Measurements from ENCODE around the gene TECTB. TPM values are rescaled to one million over a fixed set of nuclear protein-coding genes. Genes with fewer than 3 reads are reported as not detected.
A peak's percentile ranks its signal among the peaks of the same experiment; 100 is the strongest.

TECTB gene
- total RNA-seq, 2 donors from 2014 or later: not detected

- no peak overlapping the region for H3K27ac Mint-ChIP-seq
- no peaks in the 10 kb centered on the region for H3K9me3 Mint-ChIP-seq
- DNase-seq (ENCODE audit: low spot score in 2 of 2) (no peak), ATAC-seq (no peak)
- H3K36me3 Mint-ChIP-seq: no peaks in the 10 kb centered on the region
Measured at GRCh38 chr10:112295853-112296830, 12.9 kb downstream of the TECTB start.

DNA sequence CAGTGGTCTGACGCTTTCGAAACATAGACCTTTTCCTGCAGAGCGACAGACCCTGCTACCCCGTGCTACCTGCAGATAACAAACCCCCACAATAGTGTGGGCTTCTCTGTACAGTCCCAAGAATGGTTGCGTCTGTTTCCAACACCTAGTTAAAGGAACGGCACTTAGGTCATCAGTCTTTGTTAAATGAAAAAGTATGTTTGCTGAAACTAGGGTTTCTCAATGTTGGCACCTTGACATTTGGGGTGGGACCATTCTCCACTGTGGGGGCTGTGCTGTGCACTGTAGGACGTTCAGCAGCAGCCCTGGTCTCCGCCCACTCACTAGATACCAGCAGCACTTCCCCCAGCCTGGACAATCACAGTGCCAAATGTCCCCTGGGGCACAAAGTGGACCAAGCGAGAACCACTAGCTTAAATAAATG is 13.7 kb downstream of the TECTB start:
- Mint-ChIP-seq H3K36me3 (no peaks in the 10 kb centered on the region), H3K9me3 (no peaks in the 10 kb centered on the region), H3K27ac (no peak overlapping the region)
- no peak for ATAC-seq
- no peak for DNase-seq (ENCODE audit: low spot score in 2 of 2)

DNA sequence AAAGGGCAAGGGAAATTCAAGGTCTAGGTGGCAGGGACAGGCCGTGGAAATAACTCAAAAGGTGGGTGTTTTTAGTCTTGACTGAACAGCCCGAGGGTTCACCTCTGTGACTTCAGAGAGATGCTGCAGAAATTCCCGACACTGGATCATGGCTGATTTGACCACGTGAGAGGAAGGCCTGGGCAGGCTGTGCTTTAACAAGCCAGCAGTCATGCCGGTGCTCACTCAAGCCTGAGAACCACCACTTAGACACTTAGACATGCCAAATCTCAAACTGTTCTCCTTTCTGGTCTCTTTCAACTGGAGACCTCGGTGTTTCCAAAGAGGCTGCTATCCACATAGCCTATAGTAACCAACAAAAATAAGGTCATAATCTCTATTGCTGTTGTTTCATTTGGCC is 15.4 kb downstream of the TECTB start:
- no peak for DNase-seq (ENCODE audit: low spot score in 2 of 2)
- Mint-ChIP-seq H3K36me3 (no peaks in the 10 kb centered on the region), H3K9me3 (no peaks in the 10 kb centered on the region), H3K27ac (no peak overlapping the region)
- ATAC-seq: no peak

DNA sequence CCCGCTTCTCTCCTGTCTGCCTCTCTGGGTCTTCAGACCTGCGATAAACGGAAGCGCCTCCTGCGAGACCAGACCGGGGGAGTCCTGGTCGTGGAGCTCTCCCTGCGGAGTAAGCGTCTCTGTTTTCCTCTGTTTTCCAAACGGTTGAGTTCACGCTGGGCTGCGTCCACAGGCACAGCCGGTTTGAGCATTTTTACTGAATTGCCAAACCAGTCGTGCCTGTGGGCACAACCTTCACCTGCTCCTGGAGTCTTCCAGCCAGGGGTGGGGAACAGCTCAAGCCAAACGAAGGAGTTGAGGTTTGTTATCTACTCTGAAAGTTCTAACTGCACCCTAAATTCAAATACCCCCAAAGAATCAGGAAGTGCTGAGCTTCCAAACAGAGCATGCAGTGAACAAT is 16.3 kb downstream of the TECTB start:
- Mint-ChIP-seq H3K9me3 (no peaks in the 10 kb centered on the region), H3K36me3 (no peaks in the 10 kb centered on the region), H3K27ac (peak overlapping the region in 1 of 2 donors; percentile 26)
- DNase-seq (ENCODE audit: low spot score in 2 of 2) (no peak), ATAC-seq (no peak)

DNA sequence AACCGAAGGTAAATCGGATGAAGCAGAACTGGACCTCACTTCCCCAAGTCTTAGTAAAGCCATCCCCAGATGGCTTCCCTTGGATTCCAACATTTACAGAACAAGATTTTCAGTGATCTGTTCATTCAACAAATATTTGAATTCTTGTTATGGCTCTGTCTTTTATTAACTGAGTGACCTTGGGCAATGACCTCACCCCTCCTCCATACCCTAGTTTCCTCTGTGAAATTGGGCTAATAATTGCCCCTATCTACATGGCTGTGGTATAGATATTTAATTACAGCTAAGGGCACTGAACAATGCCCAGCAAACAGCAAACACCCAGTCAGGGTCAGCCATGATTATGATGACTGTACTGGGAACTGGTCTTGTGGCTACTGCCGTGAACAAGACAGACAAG is 19.1 kb downstream of the TECTB start:
- H3K27ac Mint-ChIP-seq: no peak overlapping the region
- no peaks in the 10 kb centered on the region for H3K36me3 Mint-ChIP-seq
- no peak for DNase-seq (ENCODE audit: low spot score in 2 of 2)
- H3K9me3 Mint-ChIP-seq: no peaks in the 10 kb centered on the region
- no peak for ATAC-seq

DNA sequence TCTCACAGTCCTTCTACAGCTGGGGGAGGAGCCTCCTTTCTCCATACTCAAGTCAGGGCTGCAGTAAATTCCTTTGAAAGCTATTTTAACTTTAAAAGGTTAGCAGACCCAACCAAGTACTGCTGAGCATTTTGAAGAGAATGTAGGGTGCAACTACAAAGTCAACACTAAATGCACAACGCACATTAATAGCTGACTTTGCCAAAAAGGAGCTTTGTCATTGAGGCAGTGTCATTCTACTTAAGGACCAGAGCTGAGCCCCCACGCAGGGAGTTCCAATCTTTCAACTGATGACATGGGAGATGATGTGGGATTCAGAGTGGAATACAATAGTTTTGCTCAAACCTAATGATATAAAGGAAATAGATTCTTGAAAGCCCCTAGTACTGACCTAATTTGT is 20.3 kb downstream of the TECTB start:
- Mint-ChIP-seq H3K9me3 (no peaks in the 10 kb centered on the region), H3K36me3 (no peaks in the 10 kb centered on the region)
- ATAC-seq: no peak

GRCh38 chr10:112304267-112304859 is 21.2 kb downstream of the TECTB start:
- H3K9me3 Mint-ChIP-seq: no peaks in the 10 kb centered on the region
- H3K27ac Mint-ChIP-seq: no peak overlapping the region
- no peak for DNase-seq (ENCODE audit: low spot score in 2 of 2)
- ATAC-seq: no peak
- no peaks in the 10 kb centered on the region for H3K36me3 Mint-ChIP-seq

More for the DNA sequence above, 20.3 kb downstream of the TECTB start:
- H3K27ac Mint-ChIP-seq: no peak overlapping the region
- no peak for DNase-seq (ENCODE audit: low spot score in 2 of 2)

- peak in 1 of 2 donors; percentile 47 for DNase-seq (ENCODE audit: low spot score in 2 of 2)
- H3K9me3 Mint-ChIP-seq: no peaks in the 10 kb centered on the region
- H3K27ac Mint-ChIP-seq: no peak overlapping the region
- H3K36me3 Mint-ChIP-seq: no peaks in the 10 kb centered on the region
- ATAC-seq: peak; percentile 31 to 71
Measured at GRCh38 chr10:112307358-112308124, 24.3 kb downstream of the TECTB start.

DNA sequence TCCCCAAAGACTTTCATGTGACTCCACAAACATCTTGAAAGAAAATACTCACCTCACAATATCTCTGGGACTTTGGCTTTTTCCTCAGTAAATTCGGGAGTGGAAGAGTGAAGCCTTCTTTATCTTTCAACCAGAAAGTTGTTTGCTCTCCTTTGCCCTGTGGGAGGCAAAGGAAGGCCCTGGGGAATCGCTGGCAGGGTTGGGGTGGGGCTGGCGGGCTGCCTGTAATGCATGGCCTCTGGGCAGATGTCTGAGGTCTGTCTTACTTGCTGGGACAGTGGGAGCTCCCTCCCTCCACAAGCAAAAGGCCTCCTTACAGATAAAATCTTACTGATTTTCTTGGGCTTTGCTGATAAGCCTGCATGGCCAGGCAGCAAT is 24.9 kb downstream of the TECTB start:
- Mint-ChIP-seq H3K9me3 (no peaks in the 10 kb centered on the region), H3K36me3 (no peaks in the 10 kb centered on the region), H3K27ac (no peak overlapping the region)
- ATAC-seq (no peak), DNase-seq (ENCODE audit: low spot score in 2 of 2) (no peak)

- DNase-seq (ENCODE audit: low spot score in 2 of 2) (no peak), ATAC-seq (peak in 1 of 2 donors; percentile 61)
- H3K36me3 Mint-ChIP-seq: no peaks in the 10 kb centered on the region
- H3K9me3 Mint-ChIP-seq: no peaks in the 10 kb centered on the region
- no peak overlapping the region for H3K27ac Mint-ChIP-seq
Measured at GRCh38 chr10:112311481-112311880, 28.3 kb downstream of the TECTB start.

DNA sequence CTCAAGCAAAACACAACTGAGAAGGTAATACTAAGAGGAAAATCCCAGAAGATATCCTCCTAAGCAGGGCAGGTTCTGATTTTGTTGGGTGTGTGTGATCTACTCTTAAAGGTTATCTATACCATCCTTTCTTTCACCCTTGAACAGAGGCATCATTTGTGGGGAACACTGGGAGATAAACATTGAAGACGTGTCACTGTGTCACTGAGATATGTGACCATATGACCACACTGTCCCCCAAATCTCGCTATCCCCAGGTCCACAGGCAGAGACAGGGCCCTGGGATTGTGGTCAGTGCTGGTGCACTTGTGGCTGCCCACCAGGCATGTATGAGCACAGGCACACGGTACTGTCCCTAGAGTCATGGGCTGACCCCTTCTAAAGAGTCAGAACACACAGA is 30.0 kb downstream of the TECTB start:
- no peaks in the 10 kb centered on the region for H3K9me3 Mint-ChIP-seq
- no peaks in the 10 kb centered on the region for H3K36me3 Mint-ChIP-seq
- H3K27ac Mint-ChIP-seq: no peak overlapping the region
- ATAC-seq: no peak
- DNase-seq (ENCODE audit: low spot score in 2 of 2): no peak

- H3K27ac Mint-ChIP-seq: no peak overlapping the region
- DNase-seq (ENCODE audit: low spot score in 2 of 2): no peak
- H3K36me3 Mint-ChIP-seq: no peaks in the 10 kb centered on the region
- no peak for ATAC-seq
- H3K9me3 Mint-ChIP-seq: no peaks in the 10 kb centered on the region
Measured at GRCh38 chr10:112313911-112314310, 30.7 kb downstream of the TECTB start.

DNA sequence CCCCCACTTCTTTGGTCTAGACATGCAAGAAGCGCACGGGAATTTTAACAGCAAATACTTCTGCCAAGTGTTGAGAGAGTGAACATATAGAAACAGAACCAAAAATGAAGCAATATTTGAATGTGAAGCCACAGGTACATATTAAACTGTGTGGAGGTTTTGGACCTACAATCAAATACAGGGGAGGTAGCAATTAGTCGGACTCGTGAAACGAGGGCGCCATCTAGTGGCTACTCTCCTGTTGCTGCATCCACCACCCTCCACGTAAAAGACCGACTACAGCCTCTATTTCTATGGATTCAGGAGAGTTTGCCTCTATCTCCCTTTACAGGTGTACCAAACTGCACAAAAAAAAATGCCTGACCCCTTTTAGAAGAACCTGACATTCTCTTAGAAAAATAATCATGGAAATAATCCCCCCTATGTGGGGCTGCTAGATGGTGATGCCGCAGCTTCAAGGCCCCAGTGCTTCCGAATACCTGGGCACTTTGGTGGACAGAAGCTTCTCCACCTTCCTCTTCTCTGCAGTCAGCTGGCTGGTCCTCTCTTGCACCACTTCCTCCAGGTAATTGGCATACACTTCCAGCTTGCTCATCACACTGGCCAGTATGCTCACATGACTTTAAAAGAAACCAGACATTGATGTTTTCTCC is 31.7 kb downstream of the TECTB start:
- ATAC-seq: peak; percentile 79 to 85
- no peaks in the 10 kb centered on the region for H3K36me3 Mint-ChIP-seq
- H3K27ac Mint-ChIP-seq: no peak overlapping the region

GRCh38 chr10:112327678-112328077 is 44.5 kb downstream of the TECTB start:
- ATAC-seq (no peak), DNase-seq (ENCODE audit: low spot score in 2 of 2) (no peak)
- no peaks in the 10 kb centered on the region for H3K9me3 Mint-ChIP-seq
- H3K27ac Mint-ChIP-seq: no peak overlapping the region
- H3K36me3 Mint-ChIP-seq: no peaks in the 10 kb centered on the region

More for the DNA sequence above, 31.7 kb downstream of the TECTB start:
- H3K9me3 Mint-ChIP-seq: no peaks in the 10 kb centered on the region
- DNase-seq (ENCODE audit: low spot score in 2 of 2): peak; percentile 62 to 82

DNA sequence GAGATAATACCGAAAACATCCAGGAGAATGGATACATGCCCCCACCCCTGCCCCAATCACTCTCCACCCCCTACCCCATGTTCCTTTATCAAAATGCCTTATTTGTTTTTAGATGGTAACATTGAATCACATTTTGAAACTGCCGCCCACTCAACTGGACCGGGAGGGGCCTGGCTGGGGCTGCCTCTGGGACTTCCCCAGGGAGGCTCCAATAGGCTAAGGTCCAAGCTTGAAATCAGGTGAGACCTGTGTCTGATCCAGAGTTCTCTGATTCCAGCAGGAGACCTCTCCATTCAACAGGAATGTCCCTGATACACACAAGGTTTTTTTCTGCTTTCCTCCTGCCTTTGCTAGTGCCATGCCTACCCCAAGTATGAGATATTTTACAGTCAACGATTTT is 47.0 kb downstream of the TECTB start:
- no peaks in the 10 kb centered on the region for H3K36me3 Mint-ChIP-seq
- H3K27ac Mint-ChIP-seq: peak overlapping the region in 1 of 2 donors; percentile 22
- DNase-seq (ENCODE audit: low spot score in 2 of 2) (no peak), ATAC-seq (no peak)
- no peaks in the 10 kb centered on the region for H3K9me3 Mint-ChIP-seq

DNA sequence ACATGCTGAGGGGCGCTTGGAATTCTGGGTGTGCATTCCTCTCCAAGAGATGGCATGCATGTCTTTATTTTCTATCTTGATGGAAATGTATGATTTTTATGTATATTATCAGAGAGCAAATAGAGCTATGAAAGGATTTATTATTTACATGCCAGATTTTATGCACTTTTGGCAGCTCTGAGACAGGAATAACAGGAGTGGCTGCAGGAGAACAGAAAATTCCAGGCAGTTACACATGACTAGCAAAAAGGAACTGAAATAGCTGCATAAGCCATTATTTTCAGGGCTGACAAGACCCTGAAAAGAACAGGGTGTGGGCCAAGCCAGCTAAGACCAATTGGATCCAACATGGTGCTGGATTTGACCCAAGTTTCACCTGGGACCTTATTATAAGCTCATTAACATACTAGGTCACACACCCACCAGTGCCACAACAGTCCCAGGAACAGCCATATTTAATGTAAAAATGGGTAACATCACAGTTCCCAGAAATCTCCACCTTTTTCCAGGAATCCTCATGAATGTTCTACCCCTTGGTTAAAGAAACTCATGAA is 47.5 kb downstream of the TECTB start:
- Mint-ChIP-seq H3K27ac (peak overlapping the region in 1 of 2 donors; percentile 22), H3K36me3 (no peaks in the 10 kb centered on the region), H3K9me3 (no peaks in the 10 kb centered on the region)
- no peak for DNase-seq (ENCODE audit: low spot score in 2 of 2)
- no peak for ATAC-seq
